OCI-LY1 (cell line): ENCODE data around the gene PRKAR2A.
"Not testable (repeated sequence)": the region's sequence is repeated elsewhere in the genome, so short reads cannot be mapped to it uniquely, and the experiment has no call there.

ENCODE experiments used
- H2AFZ ChIP-seq: fragments of 200-600 bp; sonication (generic), shearing (Covaris generic); 2 replicates; pipeline ENCODE4 v1.6.0; 2014; ENCODE audit warnings: antibody characterized with exemption, mild to moderate bottlenecking, low read length
- H3F3A ChIP-seq: fragments of 200-600 bp; sonication (generic), shearing (Covaris generic); 2 replicates; pipeline ENCODE4 v1.6.0; 2014; ENCODE audit warnings: mild to moderate bottlenecking, antibody characterized with exemption, low read length, moderate library complexity; ENCODE audit not compliant: insufficient read depth
- H3K27ac ChIP-seq: fragments of 200-600 bp; sonication (generic); 2 replicates; pipeline ENCODE4 v1.5.1; 2014; ENCODE audit warnings: low read length, mixed run types, mild to moderate bottlenecking, low read depth; ENCODE audit not compliant: poor library complexity, severe bottlenecking
- H3K27me3 ChIP-seq: fragments of 200-600 bp; sonication (generic); 2 replicates; pipeline ENCODE4 v1.6.0; 2014; ENCODE audit warnings: antibody characterized with exemption, mild to moderate bottlenecking, low read length, moderate library complexity; ENCODE audit not compliant: insufficient read depth
- H3K36me3 ChIP-seq: fragments of 200-600 bp; sonication (generic); 2 replicates; pipeline ENCODE4 v1.6.1; 2014; ENCODE audit warnings: mild to moderate bottlenecking, antibody characterized with exemption, low read length, moderate library complexity, mixed read lengths; ENCODE audit not compliant: insufficient read depth
- H3K4me1 ChIP-seq: fragments of 200-600 bp; sonication (generic); 2 replicates; pipeline ENCODE4 v1.5.1; 2014; ENCODE audit warnings: mild to moderate bottlenecking, low read length, moderate library complexity; ENCODE audit not compliant: insufficient read depth, severe bottlenecking
- H3K4me2 ChIP-seq: fragments of 200-600 bp; sonication (generic), shearing (Covaris generic); 2 replicates; pipeline ENCODE4 v1.6.1; 2014; ENCODE audit warnings: low read length
- H3K4me3 ChIP-seq: fragments of 200-600 bp; sonication (generic); 2 replicates; pipeline ENCODE4 v1.5.1; 2014; ENCODE audit warnings: low read length, low read depth, mild to moderate bottlenecking, mixed read lengths; ENCODE audit not compliant: poor library complexity, severe bottlenecking
- H3K79me2 ChIP-seq: fragments of 200-600 bp; shearing (Covaris generic); 2 replicates; pipeline ENCODE4 v1.6.1; 2016; ENCODE audit warnings: mixed run types, low read length, mixed read lengths; ENCODE audit not compliant: insufficient read depth
- H3K9ac ChIP-seq: fragments of 200-600 bp; sonication (generic), shearing (Covaris generic); 2 replicates; pipeline ENCODE4 v1.6.1; 2014; ENCODE audit warnings: mild to moderate bottlenecking, low read length, mixed read lengths
- H3K9me2 ChIP-seq: fragments of 200-600 bp; sonication (generic), shearing (Covaris generic); 2 replicates; pipeline ENCODE4 v1.6.1; 2014; ENCODE audit warnings: low read depth, mild to moderate bottlenecking, low read length, mixed read lengths
- H3K9me3 ChIP-seq: fragments of 200-600 bp; shearing (Covaris generic); 2 replicates; pipeline ENCODE4 v1.6.1; 2014; ENCODE audit warnings: low read length, mixed read lengths
- H4K20me1 ChIP-seq: fragments of 200-600 bp; sonication (generic), shearing (Covaris generic); 2 replicates; pipeline ENCODE4 v1.6.0; 2016; ENCODE audit warnings: mild to moderate bottlenecking, low read length; ENCODE audit not compliant: insufficient read depth
- EZH2 ChIP-seq: fragments of 200-600 bp; sonication (generic), shearing (Covaris generic); IDR thresholded peaks from 2 replicates; pipeline ENCODE4 v1.8.0; 2017; ENCODE audit warnings: borderline replicate concordance, mixed run types, mild to moderate bottlenecking, antibody characterized with exemption, low read length, moderate library complexity, mixed read lengths
- TF ChIP-seq, protein P1 (sequence below): fragments of 200-600 bp; sonication (generic), shearing (Covaris generic); IDR thresholded peaks from 2 replicates; pipeline ENCODE4 v1.5.1; 2017; ENCODE audit warnings: mild to moderate bottlenecking, antibody characterized with exemption, low read length, moderate library complexity, mixed read lengths

The PRKAR2A gene

DNA sequence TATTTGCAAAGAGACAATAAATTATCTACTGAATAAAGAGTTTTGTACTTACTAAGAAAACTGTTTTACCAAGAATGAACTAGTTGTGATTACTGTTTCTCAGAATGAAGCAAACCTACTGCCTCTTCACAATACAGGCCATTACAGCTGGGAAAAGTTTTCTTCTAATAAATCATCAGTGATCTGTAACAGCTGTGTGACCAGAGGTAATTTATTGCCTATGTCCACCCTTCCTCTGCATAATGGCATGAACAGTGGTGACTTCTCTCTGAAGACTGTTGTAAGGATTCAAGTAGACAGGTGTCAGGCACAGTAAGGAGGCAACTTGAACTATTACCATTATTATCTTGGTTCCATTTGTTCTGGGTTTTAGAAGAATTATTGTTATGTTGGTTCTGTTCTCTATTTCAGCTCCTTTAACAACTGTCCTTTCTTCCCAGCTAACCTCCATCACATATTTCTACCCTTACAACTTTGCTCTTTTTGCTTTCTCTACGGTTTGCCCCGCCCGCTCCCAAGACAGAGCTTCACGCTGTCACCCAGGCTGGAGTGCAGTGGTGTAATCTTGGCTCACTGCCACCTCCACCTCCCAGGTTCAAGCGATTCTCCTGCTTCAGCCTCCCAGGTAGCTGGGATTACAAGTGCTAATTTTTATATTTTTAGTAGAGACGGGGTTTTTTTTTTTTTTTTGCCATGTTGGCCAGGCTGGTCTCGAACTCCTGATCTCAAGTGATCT is 51.5 kb downstream of the PRKAR2A start:
- Histone ChIP-seq H3K9me2 (no peaks in the 10 kb centered on the region), H3K79me2 (no peaks in the 10 kb centered on the region), H3K4me2 (no peak overlapping the region), H3K9ac (no peak overlapping the region), H3F3A (no peaks in the 10 kb centered on the region), H3K4me1 (no peaks in the 10 kb centered on the region), H3K4me3 (no peak overlapping the region), H3K9me3 (no peaks in the 10 kb centered on the region), H4K20me1 (no peaks in the 10 kb centered on the region), H3K27ac (no peak overlapping the region), H3K36me3 (no peaks in the 10 kb centered on the region), H3K27me3 (no peaks in the 10 kb centered on the region), H2AFZ (no peak overlapping the region)
- TF ChIP-seq, protein P1, sequence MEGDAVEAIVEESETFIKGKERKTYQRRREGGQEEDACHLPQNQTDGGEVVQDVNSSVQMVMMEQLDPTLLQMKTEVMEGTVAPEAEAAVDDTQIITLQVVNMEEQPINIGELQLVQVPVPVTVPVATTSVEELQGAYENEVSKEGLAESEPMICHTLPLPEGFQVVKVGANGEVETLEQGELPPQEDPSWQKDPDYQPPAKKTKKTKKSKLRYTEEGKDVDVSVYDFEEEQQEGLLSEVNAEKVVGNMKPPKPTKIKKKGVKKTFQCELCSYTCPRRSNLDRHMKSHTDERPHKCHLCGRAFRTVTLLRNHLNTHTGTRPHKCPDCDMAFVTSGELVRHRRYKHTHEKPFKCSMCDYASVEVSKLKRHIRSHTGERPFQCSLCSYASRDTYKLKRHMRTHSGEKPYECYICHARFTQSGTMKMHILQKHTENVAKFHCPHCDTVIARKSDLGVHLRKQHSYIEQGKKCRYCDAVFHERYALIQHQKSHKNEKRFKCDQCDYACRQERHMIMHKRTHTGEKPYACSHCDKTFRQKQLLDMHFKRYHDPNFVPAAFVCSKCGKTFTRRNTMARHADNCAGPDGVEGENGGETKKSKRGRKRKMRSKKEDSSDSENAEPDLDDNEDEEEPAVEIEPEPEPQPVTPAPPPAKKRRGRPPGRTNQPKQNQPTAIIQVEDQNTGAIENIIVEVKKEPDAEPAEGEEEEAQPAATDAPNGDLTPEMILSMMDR, result no peak
- no peak for TF ChIP-seq EZH2

DNA sequence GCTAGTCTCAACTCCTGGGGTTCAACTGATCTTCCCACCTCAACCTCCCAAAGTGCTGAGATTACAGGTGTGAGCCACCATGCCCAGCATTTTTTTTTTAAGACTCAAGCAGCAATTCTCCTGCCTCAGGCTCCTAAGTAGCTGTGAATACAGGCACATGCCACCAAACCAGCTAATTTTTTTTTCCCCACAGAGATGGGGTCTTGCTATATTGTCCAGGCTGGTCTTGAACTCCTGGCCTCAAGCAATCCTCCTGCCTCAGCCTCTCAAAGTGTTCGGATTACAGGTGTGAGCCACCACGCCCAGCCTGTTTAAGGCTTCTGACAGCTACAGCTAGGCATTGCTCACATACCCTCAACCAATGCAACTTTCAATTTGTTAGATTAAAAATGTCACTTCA is 54.2 kb downstream of the PRKAR2A start:
- H3K27me3 ChIP-seq, H3K4me3 ChIP-seq, H3K79me2 ChIP-seq, H4K20me1 ChIP-seq, H3K9me3 ChIP-seq, H2AFZ ChIP-seq, H3K27ac ChIP-seq, H3K36me3 ChIP-seq, H3K4me2 ChIP-seq, H3F3A ChIP-seq, H3K9me2 ChIP-seq, H3K9ac ChIP-seq, H3K4me1 ChIP-seq: not testable (repeated sequence)

DNA sequence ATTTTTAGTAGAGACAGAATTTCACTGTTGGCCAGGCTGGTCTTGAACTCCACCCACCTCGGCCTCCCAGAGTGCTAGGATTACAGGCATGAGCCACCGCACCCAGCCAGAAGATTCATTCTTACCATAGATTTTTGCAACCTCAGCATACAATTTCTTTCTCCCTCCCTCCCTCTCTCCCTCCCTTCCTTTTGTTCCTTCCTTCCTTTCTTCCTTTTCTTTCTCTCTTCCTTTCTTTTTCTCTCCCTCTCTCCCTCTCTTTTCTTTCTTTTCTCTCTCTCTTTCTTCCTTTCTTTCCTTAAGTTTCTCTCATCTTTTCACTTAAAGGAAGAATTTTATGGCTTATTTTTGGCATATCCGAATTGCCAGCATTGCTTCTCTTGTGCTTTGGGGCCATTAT is 58.0 kb downstream of the PRKAR2A start:
- Histone ChIP-seq H3K4me1 (no peaks in the 10 kb centered on the region), H4K20me1 (no peaks in the 10 kb centered on the region), H3K27ac (no peak overlapping the region), H2AFZ (no peak overlapping the region), H3K4me3 (no peak overlapping the region), H3K79me2 (no peaks in the 10 kb centered on the region), H3K36me3 (peaks cover 15% of the 10 kb centered on the region), H3K9me2 (no peaks in the 10 kb centered on the region), H3K9me3 (no peaks in the 10 kb centered on the region), H3F3A (no peaks in the 10 kb centered on the region), H3K4me2 (no peak overlapping the region), H3K27me3 (no peaks in the 10 kb centered on the region), H3K9ac (no peak overlapping the region)
- TF ChIP-seq, protein P1, result no peak
- no peak for TF ChIP-seq EZH2

DNA sequence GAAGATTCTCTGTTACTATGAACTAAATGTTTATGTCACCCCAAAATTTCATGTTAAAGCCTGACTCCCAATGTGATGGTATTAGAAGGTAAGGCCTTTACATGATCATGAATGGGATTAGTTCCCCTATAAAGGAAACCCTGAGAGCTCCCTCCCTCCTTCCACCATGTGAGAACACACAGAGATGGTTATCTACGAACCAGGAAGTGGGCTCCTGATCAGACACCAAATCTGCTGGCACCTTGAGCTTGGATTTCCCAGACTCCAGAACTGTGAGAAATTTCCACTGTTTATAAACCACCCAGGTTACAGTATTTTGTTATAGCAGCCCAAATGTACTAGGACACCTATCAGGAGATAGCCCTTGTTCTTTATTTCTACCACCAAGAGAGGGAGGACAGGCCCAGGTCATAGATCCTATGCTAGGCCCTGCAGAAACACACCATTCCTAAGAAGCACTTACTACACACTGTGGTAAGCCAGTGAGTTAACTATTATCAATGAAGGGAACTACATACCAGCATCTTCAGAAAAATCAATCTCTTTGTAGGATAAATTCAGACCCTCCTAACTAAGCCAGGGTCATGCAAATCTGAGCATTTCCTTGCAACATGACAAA is 59.0 kb downstream of the PRKAR2A start:
- Histone ChIP-seq H2AFZ (no peak overlapping the region), H4K20me1 (no peaks in the 10 kb centered on the region), H3K4me2 (no peak overlapping the region), H3K27me3 (no peaks in the 10 kb centered on the region), H3K4me3 (no peak overlapping the region), H3K4me1 (no peaks in the 10 kb centered on the region), H3F3A (no peaks in the 10 kb centered on the region), H3K9me2 (no peaks in the 10 kb centered on the region), H3K27ac (no peak overlapping the region), H3K9me3 (no peaks in the 10 kb centered on the region), H3K79me2 (no peaks in the 10 kb centered on the region), H3K36me3 (peaks cover 15% of the 10 kb centered on the region), H3K9ac (no peak overlapping the region)
- TF ChIP-seq, protein P1, result no peak
- no peak for TF ChIP-seq EZH2
